K562 (cell line): Measurements from ENCODE around the gene EXOC3L1. TPM values are rescaled to one million over a fixed set of nuclear protein-coding genes. Genes with fewer than 3 reads are reported as not detected.

Source experiments
- ARID1B ChIP-seq: fragments of 450-650 bp; IDR thresholded peaks from 2 replicates; pipeline ENCODE4 v1.6.1; 2016; ENCODE audit warnings: antibody characterized with exemption, mild to moderate bottlenecking, inconsistent platforms
- ARID3B ChIP-seq: fragments of 250-450 bp; sonication (Bioruptor Pico); IDR thresholded peaks from 2 replicates; pipeline ENCODE4 v1.4.0; 2020; ENCODE audit warnings: borderline replicate concordance
- BHLHE40 ChIP-seq: IDR thresholded peaks from 2 replicates; pipeline ENCODE4 v1.6.1; 2011; ENCODE audit warnings: low read length, improper control_type of control experiment
- BMI1 ChIP-seq: fragments of 150-350 bp; IDR thresholded peaks from 2 replicates; pipeline ENCODE4 v1.6.1; 2014; ENCODE audit warnings: low read length
- CBFA2T2 ChIP-seq: fragments of 450-650 bp; conservative IDR thresholded peaks from 2 replicates; pipeline ENCODE4 v1.6.1; 2017; ENCODE audit warnings: mild to moderate bottlenecking
- CBFB ChIP-seq: sonication (generic); formaldehyde crosslinking; IDR thresholded peaks from 2 replicates; pipeline ENCODE4 v1.4.0; 2020; ENCODE audit warnings: mild to moderate bottlenecking, missing genetic modification reagents
- CEBPB ChIP-seq: fragments of 450-650 bp; IDR thresholded peaks from 2 replicates; pipeline ENCODE4 v1.6.1; 2016; ENCODE audit warnings: missing genetic modification characterization, missing compliant biosample characterization
- CXXC5 ChIP-seq: fragments of 250-450 bp; sonication (Bioruptor Pico); IDR thresholded peaks from 2 replicates; pipeline ENCODE4 v1.8.0; 2022; ENCODE audit warnings: inconsistent platforms, mild to moderate bottlenecking, moderate library complexity
- DLX4 ChIP-seq: fragments of 250-450 bp; sonication (Bioruptor Pico); IDR thresholded peaks from 2 replicates; pipeline ENCODE4 v1.6.1; 2021; ENCODE audit warnings: mild to moderate bottlenecking
- E2F4 ChIP-seq: sonication (generic); formaldehyde crosslinking; IDR thresholded peaks from 2 replicates; pipeline ENCODE4 v1.8.0; 2022; ENCODE audit warnings: mild to moderate bottlenecking, low read depth, missing genetic modification reagents
- E2F6 ChIP-seq, 2 experiments: IDR thresholded peaks; 2 replicates each; pipeline ENCODE4 v1.6.1; 2011; ENCODE audit warnings: borderline replicate concordance in 1 of 2, control low read depth in 1 of 2, low read depth in 1 of 2, low read length in 1 of 2, mild to moderate bottlenecking in 1 of 2, mixed read lengths in 1 of 2, moderate library complexity in 1 of 2; ENCODE audit not compliant: insufficient read depth in 1 of 2, insufficient read length in 1 of 2, poor library complexity in 1 of 2, severe bottlenecking in 1 of 2; ENCODE audit errors: extremely low read depth in 1 of 2
- GTF2E2 ChIP-seq: fragments of 200-800 bp; sonication (Bioruptor generic); IDR thresholded peaks from 2 replicates; pipeline ENCODE4 v1.6.1; 2016; ENCODE audit warnings: missing genetic modification characterization, missing compliant biosample characterization
- ILF3 ChIP-seq: fragments of 450-650 bp; IDR thresholded peaks from 2 replicates; pipeline ENCODE4 v1.6.1; 2018; ENCODE audit warnings: antibody characterized with exemption, mild to moderate bottlenecking, moderate library complexity, borderline replicate concordance
- KLF16 ChIP-seq: IDR thresholded peaks from 2 replicates; pipeline ENCODE4 v1.6.1; 2016; ENCODE audit warnings: antibody characterized with exemption
- NCOA1 ChIP-seq: fragments of 450-650 bp; IDR thresholded peaks from 2 replicates; pipeline ENCODE4 v1.6.1; 2016; ENCODE audit warnings: low read depth
- NEUROD1 ChIP-seq: fragments of 150-350 bp; IDR thresholded peaks from 2 replicates; pipeline ENCODE4 v1.6.1; 2014; ENCODE audit warnings: borderline replicate concordance, low read length, low read depth; ENCODE audit not compliant: partially characterized antibody
- SMARCC2 ChIP-seq: fragments of 450-650 bp; IDR thresholded peaks from 2 replicates; pipeline ENCODE4 v1.6.1; 2017; ENCODE audit warnings: antibody characterized with exemption, moderate library complexity, mild to moderate bottlenecking, low read depth
- TBL1XR1 ChIP-seq, 2 experiments: IDR thresholded peaks; 2 replicates each; pipeline ENCODE4 v1.6.1; 2012; ENCODE audit warnings: improper control_type of control experiment in 2 of 2, low read length in 2 of 2, mild to moderate bottlenecking in 1 of 2
- TCF7 ChIP-seq: sonication (generic); IDR thresholded peaks from 2 replicates; pipeline ENCODE4 v1.6.1; 2016; ENCODE audit warnings: antibody characterized with exemption, borderline replicate concordance
- YY1 ChIP-seq, 3 experiments: IDR thresholded peaks; 2 replicates each; pipeline ENCODE4 v1.6.1; 2011; ENCODE audit warnings: low read length in 2 of 3, mild to moderate bottlenecking in 2 of 3, moderate library complexity in 2 of 3, borderline replicate concordance in 1 of 3, control low read depth in 1 of 3, low read depth in 1 of 3; ENCODE audit not compliant: insufficient read depth in 3 of 3, insufficient replicate concordance in 2 of 3, control insufficient read depth in 1 of 3, insufficient read length in 1 of 3; ENCODE audit errors: extremely low read depth in 1 of 3
- ZBTB17 ChIP-seq: fragments of 450-650 bp; formaldehyde crosslinking; IDR thresholded peaks from 2 replicates; pipeline ENCODE4 v1.4.0; 2020; ENCODE audit warnings: mild to moderate bottlenecking
- ZNF146 ChIP-seq: IDR thresholded peaks from one replicate; pipeline ENCODE4 v1.6.1; 2018; ENCODE audit warnings: missing compliant biosample characterization; ENCODE audit not compliant: unreplicated experiment
- ZNF224 ChIP-seq: sonication (generic); formaldehyde crosslinking; IDR thresholded peaks from 2 replicates; pipeline ENCODE4 v1.8.0; 2022; ENCODE audit warnings: mild to moderate bottlenecking, missing genetic modification reagents
- ZNF24 ChIP-seq: fragments of 450-650 bp; IDR thresholded peaks from 2 replicates; pipeline ENCODE4 v1.6.1; 2016
- polyA plus RNA-seq, 8 experiments: library from polyadenylated mRNA; depleted of rRNA in 4 of 8; stranded (reverse) in 5 of 8; unstranded in 3 of 8; fragments of >200 nt; fragmentation: Nextera tagmentation in 2 of 8; fragmentation: Illumina TruSeq in 1 of 8; extraction: Ambion mirVana in 2 of 8; extraction: Trizol in 1 of 8; gene quantifications; 2 replicates each; pipeline versions ENCODE4 v1.2.1 to v1.2.3, GENCODE V29; 2011 to 2014; ENCODE audit warnings: inconsistent platforms in 1 of 8, missing spikeins in 1 of 8
- total RNA-seq, 7 experiments: library from RNA; depleted of rRNA in 6 of 7; stranded (reverse); fragments of >200 nt in 6 of 7; fragmentation: Illumina TruSeq in 2 of 7; extraction: Trizol in 2 of 7; gene quantifications; 2 replicates each; pipeline versions ENCODE4 v1.2.1 to v1.2.3, GENCODE V29; 2011 to 2021; ENCODE audit warnings: low replicate concordance in 1 of 7

Gene EXOC3L1
- total and polyA plus RNA-seq, 9 of the 15 experiments (the other 6 are each of a cell fraction or from before 2014, with no cell fraction given): 0.08 TPM; not detected in 8

GRCh38 chr16:67184995-67185650, 4.8 kb downstream of the EXOC3L1 start (continued):
- TF ChIP-seq ARID1B (peak; percentile 29; the same call in 1 of the 2 replicates), E2F4 (peak; percentile 84; the same call in 1 of the 2 replicates), CBFB (CRISPR knock-in tag) (peak; percentile 80), KLF16 (no peak), ILF3 (no peak), ZNF24 (peak; percentile 65; the same call in 1 of the 2 replicates), CXXC5 (peak; percentile 44), BMI1 (no peak), ZNF224 (CRISPR knock-in tag) (peak; percentile 93), SMARCC2 (peak; percentile 80), CEBPB (tag) (no peak), YY1 (IDR thresholded peaks at IDR 0.05; ENCODE audit: borderline replicate concordance in 1 of 3, control insufficient read depth in 1 of 3, extremely low read depth in 1 of 3, insufficient read depth in 3 of 3, insufficient read length in 1 of 3, insufficient replicate concordance in 2 of 3, low read depth in 1 of 3, low read length in 2 of 3) (peak in 2 of 3 experiments; percentile 63), BHLHE40 (peak; percentile 63), DLX4 (CRISPR knock-in tag) (no peak), NCOA1 (peak; percentile 84; the same call in 1 of the 2 replicates), TBL1XR1 (IDR thresholded peaks at IDR 0.05; ENCODE audit: low read length in 2 of 2) (0 out of 4 replicates have a peak, but pooled peaks of 1 of the 2 experiments have one; percentile 43), CBFA2T2 (no peak), ZBTB17 (no peak), TCF7 (0 out of 2 replicates have a peak, but pooled peaks have one; percentile 26), GTF2E2 (tag) (no peak), ZNF146 (CRISPR knock-in tag) (peak; percentile 11), E2F6 (IDR thresholded peaks at IDR 0.05; ENCODE audit: borderline replicate concordance in 1 of 2, extremely low read depth in 1 of 2, insufficient read depth in 1 of 2, insufficient read length in 1 of 2, low read depth in 1 of 2, low read length in 1 of 2, poor library complexity in 1 of 2, severe bottlenecking in 1 of 2) (peak; percentile 16 to 18), NEUROD1 (peak; percentile 66), ARID3B (CRISPR knock-in tag) (no peak)
